EL (cell line): ENCODE data around the gene CHD1L.
A peak's percentile ranks its signal among the peaks of the same experiment; 100 is the strongest.
"Not testable (repeated sequence)": the region's sequence is repeated elsewhere in the genome, so short reads cannot be mapped to it uniquely, and the experiment has no call there.

Source experiments
- DNase-seq: peaks from one replicate; pipeline ENCODE4 v3.0.0-alpha.2; 2016

Gene CHD1L

GRCh38 chr1:147242449-147243227 lies at the start of gene CHD1L:
TSS of gene CHD1L (plus strand) at chr1:147242684. CDS start at chr1:147242704, 20 bp downstream.
- peak; percentile 94 for DNase-seq

DNA sequence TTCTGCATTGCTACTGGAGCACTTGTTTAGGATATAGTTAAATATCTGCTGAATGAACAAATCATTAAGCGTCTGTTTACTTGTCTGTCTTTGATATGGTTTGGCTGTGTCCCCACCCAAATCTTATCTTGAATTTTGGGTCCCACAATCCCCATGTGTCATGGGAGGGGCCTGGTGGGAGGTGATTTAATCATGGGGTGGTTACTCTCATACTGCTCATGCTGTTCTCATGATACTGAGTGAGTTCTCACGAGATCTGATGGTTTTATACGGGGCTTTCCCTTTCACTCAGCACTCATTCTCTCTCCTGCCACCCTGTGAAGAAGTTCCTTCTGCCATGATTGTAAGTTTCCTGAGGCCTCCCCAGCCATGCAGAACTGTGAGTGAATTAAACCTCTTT lies 45.2 kb upstream of the CHD1L start:
- not testable (repeated sequence) for DNase-seq

DNA sequence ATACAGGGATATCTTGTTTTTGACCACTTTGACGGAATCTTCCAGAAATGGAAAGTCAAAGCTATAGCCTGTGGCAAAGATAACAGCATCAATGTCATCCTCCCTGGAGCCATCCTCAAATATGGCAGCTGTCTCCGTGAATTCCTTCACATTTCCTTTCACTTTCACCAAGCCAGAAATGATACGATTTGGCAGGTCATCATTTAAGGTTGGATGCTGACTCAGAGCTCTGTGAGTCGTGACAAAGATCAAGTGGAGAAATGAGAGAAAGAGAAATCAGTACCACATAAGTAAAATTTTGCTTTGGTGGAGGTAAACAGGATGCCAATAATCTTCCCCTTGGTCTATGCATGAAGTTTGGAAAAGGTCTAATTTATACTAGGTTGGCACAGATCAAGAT lies 41.2 kb upstream of the CHD1L start:
- DNase-seq = no peak

DNA sequence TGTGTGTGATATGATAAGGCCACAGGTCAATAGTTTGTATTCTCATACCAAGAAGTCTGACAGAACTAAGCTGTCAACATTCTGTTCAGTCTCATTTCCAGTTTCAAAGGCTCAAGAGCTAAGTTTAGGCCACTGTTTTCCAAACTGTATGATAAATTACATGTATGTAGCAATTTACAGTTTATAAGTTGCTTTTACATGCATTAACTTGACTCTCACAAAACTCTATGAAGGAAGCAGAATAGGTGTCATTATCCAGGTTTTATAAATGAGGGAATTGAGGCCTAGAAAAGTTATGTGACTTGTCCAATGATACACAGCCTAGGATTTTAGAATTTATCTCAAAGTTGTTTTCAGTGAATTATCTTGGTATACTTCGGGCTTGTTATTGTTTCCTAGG lies 40.7 kb upstream of the CHD1L start:
- no peak for DNase-seq

DNA sequence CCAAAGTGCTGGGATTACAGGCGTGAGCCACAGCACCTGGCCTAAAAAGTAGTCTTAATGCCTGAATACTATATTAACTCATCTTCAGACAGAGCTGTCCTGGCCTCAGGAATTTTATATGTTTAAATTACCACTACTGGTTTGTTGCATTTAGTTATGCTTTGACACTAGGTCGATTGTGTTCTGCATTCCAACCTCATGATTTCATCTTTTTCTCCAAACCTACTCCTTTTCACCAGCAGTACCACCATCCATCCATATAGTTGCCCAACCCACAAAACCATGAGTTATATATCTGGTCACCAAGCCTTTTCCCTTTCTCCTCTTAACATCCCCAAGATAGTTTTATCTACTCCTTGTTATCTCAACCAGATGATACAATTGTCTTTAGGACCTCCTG lies 39.9 kb upstream of the CHD1L start:
- peak; percentile 23 for DNase-seq

DNA sequence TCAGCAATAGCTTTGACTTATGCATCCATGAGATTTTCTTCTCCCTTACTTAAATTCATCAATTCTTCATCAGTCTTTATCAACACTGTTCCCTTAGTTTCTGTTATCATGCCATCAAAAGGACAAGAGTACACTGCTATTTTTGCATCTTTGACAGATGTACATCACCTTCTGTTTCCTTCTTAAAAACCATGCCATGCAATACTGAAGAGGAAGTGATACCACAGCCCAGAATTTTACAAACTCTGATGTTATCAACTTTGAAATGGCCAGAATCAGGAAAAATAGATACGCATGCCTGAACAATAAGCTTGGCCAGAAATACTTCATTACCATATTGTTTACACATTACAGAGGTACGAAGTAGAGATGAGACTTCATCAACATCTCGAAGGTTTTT lies 38.4 kb upstream of the CHD1L start:
- no peak for DNase-seq

DNA sequence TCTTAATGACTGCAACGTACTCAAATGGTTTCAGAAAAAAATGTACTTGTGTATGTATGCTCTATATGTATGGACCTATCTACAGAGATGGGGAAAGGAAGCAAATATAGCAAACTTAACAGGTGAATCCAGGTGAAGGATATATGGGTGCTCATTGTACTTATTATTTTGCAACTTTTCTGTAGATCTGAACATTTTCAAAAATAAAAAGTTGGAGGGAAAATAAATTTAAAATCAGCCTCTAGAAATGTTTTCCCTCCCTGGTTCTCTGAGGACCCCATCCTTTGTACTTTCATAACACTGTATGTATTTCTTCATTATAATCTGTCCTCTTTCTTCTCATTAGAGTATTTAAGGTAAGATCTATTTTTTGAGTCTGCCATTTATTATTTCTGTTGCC lies 35.3 kb upstream of the CHD1L start:
- no peak for DNase-seq

- DNase-seq = no peak
Measured at GRCh38 chr1:147208619-147209018, 33.9 kb upstream of the CHD1L start.

GRCh38 chr1:147209825-147210821 lies 32.4 kb upstream of the CHD1L start:
- DNase-seq = no peak

DNA sequence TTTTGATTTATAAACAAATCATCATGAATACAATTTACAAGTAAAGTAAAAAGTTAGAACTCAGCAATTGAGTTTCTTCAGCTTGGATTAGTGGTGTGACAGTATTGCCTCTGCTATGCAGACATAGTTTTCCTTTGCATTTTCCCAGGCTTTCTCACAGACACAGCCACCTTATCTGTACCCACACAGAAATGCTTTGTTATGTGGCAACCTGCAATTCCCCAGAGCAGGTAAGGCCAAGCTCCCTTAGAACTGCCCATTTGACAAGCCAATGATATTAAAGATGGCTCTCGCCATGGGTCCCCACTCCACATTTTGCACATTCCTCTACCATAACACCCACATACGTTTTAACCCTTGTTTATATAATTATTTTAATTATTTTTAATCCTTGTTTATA lies 31.5 kb upstream of the CHD1L start:
- DNase-seq = no peak

DNA sequence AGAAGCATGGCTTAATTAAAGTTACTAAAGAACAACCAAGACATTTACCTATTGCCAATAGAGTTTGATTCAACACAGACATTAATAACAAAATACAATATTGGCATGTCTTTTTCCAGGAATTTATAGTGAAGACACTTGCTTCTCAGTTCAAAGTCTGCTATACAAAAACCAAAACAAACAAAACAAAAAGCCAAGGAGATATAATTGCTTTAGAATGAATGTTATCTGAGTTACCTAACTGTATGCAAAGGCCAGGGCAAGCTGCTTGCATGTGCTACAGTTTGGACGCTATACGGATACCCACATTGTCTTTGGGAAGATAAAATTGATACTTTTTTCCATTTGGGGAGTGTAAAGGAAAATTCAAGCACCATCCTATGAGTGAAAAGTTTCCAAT lies 30.9 kb upstream of the CHD1L start:
- no peak for DNase-seq

GRCh38 chr1:147213271-147213670 lies 29.2 kb upstream of the CHD1L start:
- DNase-seq = no peak

GRCh38 chr1:147214325-147214724 lies 28.2 kb upstream of the CHD1L start:
- DNase-seq = no peak

GRCh38 chr1:147214842-147215539 lies 27.5 kb upstream of the CHD1L start:
- no peak for DNase-seq

GRCh38 chr1:147215540-147215916 lies 27.0 kb upstream of the CHD1L start:
- DNase-seq = no peak

DNA sequence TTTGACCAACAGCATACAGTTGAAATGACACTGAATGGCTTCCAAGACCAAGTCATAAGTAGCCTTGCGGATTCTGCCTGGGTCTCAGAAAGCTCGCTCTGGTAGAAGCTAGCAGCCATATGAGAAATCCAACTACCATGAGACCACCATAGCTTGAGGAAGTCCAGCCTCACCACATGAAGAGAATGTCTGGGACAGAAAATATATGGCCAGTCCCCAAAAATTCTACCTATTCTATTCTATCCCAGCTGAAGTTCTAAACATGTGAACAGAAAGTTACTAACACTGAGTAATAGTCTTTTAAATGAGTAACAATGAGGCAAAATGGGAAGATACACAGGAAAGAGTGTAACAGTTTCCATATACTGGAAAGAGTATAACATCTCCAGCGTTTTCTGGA lies 26.4 kb upstream of the CHD1L start:
- DNase-seq = no peak

DNA sequence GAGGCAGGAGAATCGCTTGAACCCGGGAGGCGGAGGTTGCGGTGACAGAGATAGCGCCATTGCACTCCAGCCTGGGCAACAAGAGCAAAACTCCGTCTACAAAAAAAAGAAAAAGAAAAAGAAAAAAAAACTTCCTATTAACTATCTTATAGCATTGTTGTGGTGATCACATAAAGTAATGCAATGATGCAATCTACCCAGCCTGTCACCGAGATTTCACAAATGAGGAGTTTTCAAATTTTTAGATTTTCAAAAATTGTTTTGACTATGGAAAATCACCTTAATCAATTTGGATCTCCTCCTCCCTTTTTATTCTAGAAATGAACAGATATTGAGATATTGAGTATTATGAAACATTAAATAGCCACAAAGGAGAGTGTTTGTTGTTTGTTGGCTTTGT lies 25.3 kb upstream of the CHD1L start:
- DNase-seq = no peak

- no peak for DNase-seq
Measured at GRCh38 chr1:147218606-147219005, 23.9 kb upstream of the CHD1L start.

GRCh38 chr1:147223740-147224615 lies 18.5 kb upstream of the CHD1L start:
- DNase-seq = no peak

DNA sequence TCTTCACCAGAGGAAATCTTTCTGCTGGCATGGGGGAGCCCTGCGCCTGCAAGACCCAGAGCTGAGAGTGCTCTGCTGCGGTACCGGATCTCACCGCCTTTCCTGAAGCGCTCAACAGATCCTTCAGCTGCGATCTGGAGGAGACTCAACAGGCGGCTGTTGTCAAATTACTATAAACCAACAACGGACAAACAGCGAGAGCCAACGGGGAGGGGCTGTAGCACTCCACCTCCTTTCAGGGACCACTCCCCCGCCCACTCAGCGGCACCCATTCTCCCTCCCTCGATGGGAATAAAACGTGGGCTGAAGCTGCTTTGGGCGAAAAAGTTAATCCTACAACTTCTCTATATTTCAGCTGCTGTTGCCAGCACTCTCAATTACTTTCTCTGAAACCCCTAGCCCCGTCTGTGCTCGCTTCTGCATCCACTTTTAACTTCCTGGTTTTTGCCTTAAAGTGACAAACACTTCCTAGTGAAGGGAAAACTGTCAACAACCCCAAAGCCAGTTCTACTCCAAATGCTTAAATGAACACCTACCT lies 17.2 kb upstream of the CHD1L start, which contains the start of gene FMO5:
Gene FMO5 (minus strand): TSS at position 147 of the 538 bp plus-strand sequence. CDS start 310 bp downstream, outside the sequence.
- DNase-seq = peak; percentile 52

GRCh38 chr1:147231032-147231431 lies 11.5 kb upstream of the CHD1L start:
- DNase-seq = not testable (repeated sequence)

DNA sequence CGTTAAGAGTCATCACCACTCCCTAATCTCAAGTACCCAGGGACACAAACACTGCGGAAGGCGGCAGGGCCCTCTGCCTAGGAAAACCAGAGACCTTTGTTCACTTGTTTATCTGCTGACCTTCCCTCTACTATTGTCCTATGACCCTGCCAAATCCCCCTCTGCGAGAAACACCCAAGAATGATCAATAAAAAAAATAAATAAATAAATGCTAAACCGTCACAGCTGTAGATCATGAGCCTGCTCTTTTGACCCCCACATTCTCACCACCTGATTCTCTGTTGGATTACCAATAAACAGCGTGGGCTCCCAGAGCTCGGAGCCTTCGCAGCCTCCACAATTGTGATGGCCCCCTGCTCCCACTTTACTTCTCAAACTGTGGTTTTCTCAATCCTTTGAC lies 8.6 kb upstream of the CHD1L start:
- DNase-seq = not testable (repeated sequence)
